Measurements from ENCODE around the gene HS2ST1. TPM values are rescaled to one million over a fixed set of nuclear protein-coding genes. Genes with fewer than 3 reads are reported as not detected.

HS2ST1 gene
- polyA plus RNA-seq, 2 of the 4 experiments (the other 2 are of a cell fraction): 15.7 to 26.7 TPM

- WGBS (ENCODE audit: missing lambda C conversion rate): 86% methylated on average over 2 of the region's 2 CpGs
These were observed 61.6 kb downstream of the HS2ST1 start for GRCh38 chr1:86975993-86976550.

DNA sequence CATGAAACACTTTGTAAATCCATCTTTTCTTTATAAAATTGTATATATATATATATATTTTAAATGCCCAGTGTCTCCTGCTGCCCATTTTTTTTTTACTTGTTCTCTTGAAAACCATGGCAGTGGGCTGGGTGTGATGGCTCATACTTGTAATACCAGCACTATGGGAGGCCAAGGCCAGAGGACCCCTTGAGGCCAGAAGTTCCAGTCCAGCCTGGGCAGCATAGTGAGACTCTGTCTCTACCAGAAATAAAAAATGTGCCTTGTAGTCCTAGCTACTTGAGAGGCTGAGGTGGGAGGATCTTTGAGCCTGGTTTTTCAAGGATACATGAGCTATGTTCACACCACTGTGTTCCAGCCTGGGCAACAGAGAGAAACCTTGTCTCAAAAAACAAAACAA lies 62.2 kb downstream of the HS2ST1 start:
- TF ChIP-seq MAFK (IDR thresholded peaks at IDR 0.05; ENCODE audit: partially characterized antibody) (no peak), RNF2 (IDR thresholded peaks at IDR 0.05; ENCODE audit: borderline replicate concordance, low read depth) (no peak), HOXB13 (CRISPR knock-in tag; IDR thresholded peaks at IDR 0.05; ENCODE audit: low read depth) (no peak), CEBPB (IDR thresholded peaks at IDR 0.05) (no peak), NR3C1 (IDR thresholded peaks at IDR 0.05) (no peak), CBX2 (IDR thresholded peaks at IDR 0.05; ENCODE audit: borderline replicate concordance, low read depth) (no peak), ESRRA (IDR thresholded peaks at IDR 0.05; ENCODE audit: borderline replicate concordance, low read length) (no peak), ATOH8 (CRISPR knock-in tag; IDR thresholded peaks at IDR 0.05; ENCODE audit: low read depth) (no peak), JUNB (IDR thresholded peaks at IDR 0.05) (no peak), CHD4 (IDR thresholded peaks at IDR 0.05; ENCODE audit: borderline replicate concordance) (no peak), RFX5 (IDR thresholded peaks at IDR 0.05) (no peak), ZSCAN20 (CRISPR knock-in tag; IDR thresholded peaks at IDR 0.05) (no peak), GATA3 (IDR thresholded peaks at IDR 0.05; ENCODE audit: borderline replicate concordance) (no peak), FOSB (CRISPR knock-in tag; IDR thresholded peaks at IDR 0.05) (no peak), POLR2AphosphoS2 (conservative IDR thresholded peaks at IDR 0.05; ENCODE audit: low read length) (no peak)
- TF ChIP-seq, protein P1, sequence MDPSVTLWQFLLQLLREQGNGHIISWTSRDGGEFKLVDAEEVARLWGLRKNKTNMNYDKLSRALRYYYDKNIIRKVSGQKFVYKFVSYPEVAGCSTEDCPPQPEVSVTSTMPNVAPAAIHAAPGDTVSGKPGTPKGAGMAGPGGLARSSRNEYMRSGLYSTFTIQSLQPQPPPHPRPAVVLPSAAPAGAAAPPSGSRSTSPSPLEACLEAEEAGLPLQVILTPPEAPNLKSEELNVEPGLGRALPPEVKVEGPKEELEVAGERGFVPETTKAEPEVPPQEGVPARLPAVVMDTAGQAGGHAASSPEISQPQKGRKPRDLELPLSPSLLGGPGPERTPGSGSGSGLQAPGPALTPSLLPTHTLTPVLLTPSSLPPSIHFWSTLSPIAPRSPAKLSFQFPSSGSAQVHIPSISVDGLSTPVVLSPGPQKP (IDR thresholded peaks at IDR 0.05; ENCODE audit: low read depth, low read length): no peak
- TF ChIP-seq, protein P2, sequence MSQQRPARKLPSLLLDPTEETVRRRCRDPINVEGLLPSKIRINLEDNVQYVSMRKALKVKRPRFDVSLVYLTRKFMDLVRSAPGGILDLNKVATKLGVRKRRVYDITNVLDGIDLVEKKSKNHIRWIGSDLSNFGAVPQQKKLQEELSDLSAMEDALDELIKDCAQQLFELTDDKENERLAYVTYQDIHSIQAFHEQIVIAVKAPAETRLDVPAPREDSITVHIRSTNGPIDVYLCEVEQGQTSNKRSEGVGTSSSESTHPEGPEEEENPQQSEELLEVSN (IDR thresholded peaks at IDR 0.05; ENCODE audit: borderline replicate concordance, low read depth): no peak
- ChIA-PET POLR2A (no interaction called here), CTCF (interaction anchor here (1.2 to 1.5 kb wide), 3 partner anchors 10 to 196 kb away, joined by 3 to 4 read pairs (median 4); no protein-coding TSS in a partner anchor)
- Histone ChIP-seq H3K27ac (no peak overlapping the region), H3K4me1 (peaks cover 6% of the 10 kb centered on the region; the same call in 2 of the 3 replicates), H3K9me3 (no peaks in the 10 kb centered on the region), H3K4me3 (no peak overlapping the region), H3K4me2 (no peak overlapping the region)
- ATAC-seq (no peak), DNase-seq (ENCODE audit: low read depth in 1 of 2, low spot score in 1 of 2) (no peak), FAIRE-seq (no peak)

More at GRCh38 chr1:86975993-86976550, 61.6 kb downstream of the HS2ST1 start:
- FAIRE-seq: no peak
- peaks cover 11% of the 10 kb centered on the region; the same call in 2 of the 3 replicates for H3K4me1 ChIP-seq
- no peak for ATAC-seq
- H3K4me3 ChIP-seq: no peak overlapping the region
- CTCF ChIA-PET: interaction anchor here (1.2 to 1.5 kb wide), 3 partner anchors 10 to 196 kb away, joined by 3 to 4 read pairs (median 4); no protein-coding TSS in a partner anchor
- H3K4me2 ChIP-seq: no peak overlapping the region
- TF ChIP-seq POLR2AphosphoS2 (conservative IDR thresholded peaks at IDR 0.05; ENCODE audit: low read length) (no peak), TP53 (CRISPR knock-in tag; IDR thresholded peaks at IDR 0.05) (no peak), RCOR1 (IDR thresholded peaks at IDR 0.05; ENCODE audit: low read depth, low read length) (no peak), CBX2 (IDR thresholded peaks at IDR 0.05; ENCODE audit: borderline replicate concordance, low read depth) (no peak)
- TF ChIP-seq, protein P1 (IDR thresholded peaks at IDR 0.05; ENCODE audit: low read depth, low read length): no peak
- no peak overlapping the region for H3K27ac ChIP-seq
- POLR2A ChIA-PET: no interaction called here
- H3K9me3 ChIP-seq: no peaks in the 10 kb centered on the region
- DNase-seq (ENCODE audit: low read depth in 1 of 2, low spot score in 1 of 2): no peak
